Activated CD4-positive, alpha-beta T cell treated with anti-CD3 and anti-CD28 coated beads, Interleukin-2, amount 50 U/mL, for 1 hour (primary cell): ENCODE results near the gene NBR1.
"Not testable (repeated sequence)": the region's sequence is repeated elsewhere in the genome, so short reads cannot be mapped to it uniquely, and the experiment has no call there.

Experiments
- DNase-seq: peaks from one replicate; pipeline ENCODE4 v3.0.0-alpha.2; 2020

NBR1 gene, protein sequence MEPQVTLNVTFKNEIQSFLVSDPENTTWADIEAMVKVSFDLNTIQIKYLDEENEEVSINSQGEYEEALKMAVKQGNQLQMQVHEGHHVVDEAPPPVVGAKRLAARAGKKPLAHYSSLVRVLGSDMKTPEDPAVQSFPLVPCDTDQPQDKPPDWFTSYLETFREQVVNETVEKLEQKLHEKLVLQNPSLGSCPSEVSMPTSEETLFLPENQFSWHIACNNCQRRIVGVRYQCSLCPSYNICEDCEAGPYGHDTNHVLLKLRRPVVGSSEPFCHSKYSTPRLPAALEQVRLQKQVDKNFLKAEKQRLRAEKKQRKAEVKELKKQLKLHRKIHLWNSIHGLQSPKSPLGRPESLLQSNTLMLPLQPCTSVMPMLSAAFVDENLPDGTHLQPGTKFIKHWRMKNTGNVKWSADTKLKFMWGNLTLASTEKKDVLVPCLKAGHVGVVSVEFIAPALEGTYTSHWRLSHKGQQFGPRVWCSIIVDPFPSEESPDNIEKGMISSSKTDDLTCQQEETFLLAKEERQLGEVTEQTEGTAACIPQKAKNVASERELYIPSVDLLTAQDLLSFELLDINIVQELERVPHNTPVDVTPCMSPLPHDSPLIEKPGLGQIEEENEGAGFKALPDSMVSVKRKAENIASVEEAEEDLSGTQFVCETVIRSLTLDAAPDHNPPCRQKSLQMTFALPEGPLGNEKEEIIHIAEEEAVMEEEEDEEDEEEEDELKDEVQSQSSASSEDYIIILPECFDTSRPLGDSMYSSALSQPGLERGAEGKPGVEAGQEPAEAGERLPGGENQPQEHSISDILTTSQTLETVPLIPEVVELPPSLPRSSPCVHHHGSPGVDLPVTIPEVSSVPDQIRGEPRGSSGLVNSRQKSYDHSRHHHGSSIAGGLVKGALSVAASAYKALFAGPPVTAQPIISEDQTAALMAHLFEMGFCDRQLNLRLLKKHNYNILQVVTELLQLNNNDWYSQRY

DNA sequence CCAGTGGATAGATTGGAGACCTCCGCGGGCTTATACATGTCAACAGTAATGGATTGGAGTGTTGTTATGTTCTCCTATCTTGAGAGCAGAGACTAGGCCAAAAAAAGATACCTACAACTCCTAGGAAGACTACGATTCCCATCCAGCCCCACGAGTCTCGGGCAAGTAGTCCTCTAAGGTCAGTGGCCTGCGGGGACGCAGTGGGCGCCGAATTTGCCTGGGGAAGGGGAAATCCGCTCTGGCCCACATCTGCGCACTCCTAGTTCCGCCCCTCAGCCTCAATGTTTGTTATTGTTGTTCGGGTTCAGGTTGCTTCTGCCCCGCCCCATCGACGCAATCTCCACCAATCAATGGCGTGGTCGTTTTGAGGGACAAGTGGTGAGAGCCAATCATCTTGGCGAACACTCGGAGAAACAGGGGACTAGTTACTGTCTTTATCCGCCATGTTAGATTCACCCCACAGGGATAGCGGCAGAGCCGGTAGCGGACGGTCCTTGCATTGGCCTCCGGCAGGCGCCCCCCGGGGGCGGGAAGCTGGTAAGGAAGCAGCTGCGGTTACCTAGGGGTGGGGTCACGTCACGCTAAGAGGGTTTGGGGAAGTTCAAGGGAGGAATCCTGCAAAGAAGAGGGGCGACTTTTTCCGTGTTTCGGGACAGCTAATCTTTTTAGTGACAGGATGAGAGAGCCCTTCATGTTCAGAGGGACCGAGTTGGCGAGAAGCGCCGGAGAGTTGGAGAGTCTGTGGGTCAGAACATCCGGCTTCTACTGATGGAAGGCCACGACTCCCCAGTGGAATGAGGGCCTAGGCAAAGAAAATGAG, at the start of gene NBR1:
Gene NBR1, plus strand, starts transcription at position 449 of the 820 bp plus-strand sequence. CDS start 4,586 bp downstream, outside the sequence.
- DNase-seq = peak; percentile 92

DNA sequence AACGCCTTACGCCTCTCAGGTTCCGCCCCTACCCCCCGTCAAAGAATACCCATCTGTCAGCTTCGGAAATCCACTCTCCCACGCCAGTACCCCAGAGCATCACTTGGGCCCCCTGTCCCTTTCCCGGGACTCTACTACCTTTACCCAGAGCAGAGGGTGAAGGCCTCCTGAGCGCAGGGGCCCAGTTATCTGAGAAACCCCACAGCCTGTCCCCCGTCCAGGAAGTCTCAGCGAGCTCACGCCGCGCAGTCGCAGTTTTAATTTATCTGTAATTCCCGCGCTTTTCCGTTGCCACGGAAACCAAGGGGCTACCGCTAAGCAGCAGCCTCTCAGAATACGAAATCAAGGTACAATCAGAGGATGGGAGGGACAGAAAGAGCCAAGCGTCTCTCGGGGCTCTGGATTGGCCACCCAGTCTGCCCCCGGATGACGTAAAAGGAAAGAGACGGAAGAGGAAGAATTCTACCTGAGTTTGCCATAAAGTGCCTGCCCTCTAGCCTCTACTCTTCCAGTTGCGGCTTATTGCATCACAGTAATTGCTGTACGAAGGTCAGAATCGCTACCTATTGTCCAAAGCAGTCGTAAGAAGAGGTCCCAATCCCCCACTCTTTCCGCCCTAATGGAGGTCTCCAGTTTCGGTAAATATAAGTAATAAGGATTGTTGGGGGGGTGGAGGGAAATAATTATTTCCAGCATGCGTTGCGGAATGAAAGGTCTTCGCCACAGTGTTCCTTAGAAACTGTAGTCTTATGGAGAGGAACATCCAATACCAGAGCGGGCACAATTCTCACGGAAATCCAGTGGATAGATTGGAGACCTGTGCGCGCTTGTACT, 45.7 kb upstream of the NBR1 start, which contains the start of gene BRCA1:
Gene BRCA1, minus strand, starts transcription at position 232 of the 834 bp plus-strand sequence. CDS start 1,268 bp downstream, outside the sequence.
- peak; percentile 92 for DNase-seq

DNA sequence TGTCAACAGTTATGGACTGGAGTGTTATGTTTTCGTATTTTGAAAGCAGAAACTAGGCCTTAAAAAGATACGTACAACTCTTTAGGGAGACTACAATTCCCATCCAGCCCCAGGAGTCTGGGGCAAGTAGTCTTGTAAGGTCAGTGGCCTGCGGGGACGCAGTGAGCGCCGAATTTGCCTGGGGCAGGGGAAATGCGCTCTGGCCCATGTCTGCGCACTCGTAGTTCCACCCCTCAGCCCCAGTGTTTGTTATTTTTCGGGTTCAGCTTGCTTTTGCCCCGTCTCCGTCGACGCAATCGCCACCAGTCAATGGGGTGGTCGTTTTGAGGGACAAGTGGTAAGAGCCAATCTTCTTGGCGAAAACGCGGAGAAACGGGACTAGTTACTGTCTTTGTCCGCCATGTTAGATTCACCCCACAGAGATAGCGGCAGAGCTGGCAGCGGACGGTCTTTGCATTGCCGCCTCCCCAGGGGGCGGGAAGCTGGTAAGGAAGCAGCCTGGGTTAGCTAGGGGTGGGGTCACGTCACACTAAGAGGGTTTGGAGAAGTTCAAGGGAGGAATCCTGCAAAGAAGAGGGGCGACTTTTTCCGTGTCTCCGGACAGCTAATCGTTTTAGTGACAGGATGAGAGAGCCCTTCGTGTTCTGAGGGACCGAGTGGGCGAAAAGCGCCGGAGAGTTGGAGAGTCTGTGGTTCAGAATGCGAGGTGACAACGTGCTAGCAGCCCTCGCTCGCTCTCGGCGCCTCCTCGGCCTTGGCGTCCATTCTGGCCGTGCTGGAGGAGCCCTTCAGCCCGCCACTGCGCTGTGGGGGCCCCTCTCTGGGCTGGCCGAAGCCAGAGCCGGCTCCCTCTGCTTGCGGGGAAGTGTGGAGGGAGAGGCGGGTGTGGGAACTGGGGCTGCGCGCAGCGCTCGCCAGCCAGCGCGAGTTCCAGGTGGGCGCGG, 44.8 kb upstream of the NBR1 start:
- no peak for DNase-seq

DNA sequence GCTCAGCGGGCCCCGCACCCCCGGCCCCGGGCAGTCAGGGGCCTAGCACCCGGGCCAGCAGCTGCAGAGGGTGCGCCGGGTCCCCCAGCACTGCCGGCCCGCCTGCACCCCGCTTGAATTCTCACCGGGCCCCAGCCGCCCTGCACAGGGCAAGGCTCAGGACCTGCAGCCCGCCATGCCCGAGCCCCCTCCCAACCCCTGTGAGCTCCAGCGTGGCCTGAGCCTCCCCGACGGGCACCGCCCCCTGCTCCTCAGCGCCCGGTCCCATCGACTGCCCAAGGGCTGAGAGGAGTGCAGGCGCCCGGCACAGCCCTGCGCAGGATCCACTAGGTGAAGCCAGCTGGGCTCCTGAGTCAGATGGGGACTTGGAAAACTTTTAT, 44.1 kb upstream of the NBR1 start:
- DNase-seq = no peak

DNA sequence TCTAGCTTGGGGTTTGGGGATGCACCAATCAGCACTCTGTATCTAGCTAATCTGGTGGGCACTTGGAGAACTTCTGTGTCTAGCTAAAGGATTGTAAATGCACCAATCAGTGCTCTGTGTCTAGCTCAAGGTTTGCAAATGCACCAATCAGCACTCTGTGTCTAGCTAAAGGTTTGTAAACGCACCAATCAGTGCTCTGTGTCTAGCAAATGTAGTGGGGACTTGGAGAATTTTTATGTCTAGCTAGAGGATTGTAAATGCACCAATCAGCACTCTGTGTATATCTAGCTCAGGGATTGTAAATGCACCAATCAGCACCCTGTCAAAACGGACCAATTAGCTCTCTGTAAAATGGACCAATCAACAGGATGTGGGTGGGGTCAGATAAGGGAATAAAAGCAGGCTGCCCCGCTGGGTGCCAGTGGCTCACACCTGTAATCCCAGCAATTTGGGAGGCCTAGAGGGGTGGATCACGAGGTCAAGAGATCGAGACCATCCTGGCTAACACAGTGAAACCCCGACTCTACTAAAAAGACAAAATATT, 43.6 kb upstream of the NBR1 start:
- not testable (repeated sequence) for DNase-seq

DNA sequence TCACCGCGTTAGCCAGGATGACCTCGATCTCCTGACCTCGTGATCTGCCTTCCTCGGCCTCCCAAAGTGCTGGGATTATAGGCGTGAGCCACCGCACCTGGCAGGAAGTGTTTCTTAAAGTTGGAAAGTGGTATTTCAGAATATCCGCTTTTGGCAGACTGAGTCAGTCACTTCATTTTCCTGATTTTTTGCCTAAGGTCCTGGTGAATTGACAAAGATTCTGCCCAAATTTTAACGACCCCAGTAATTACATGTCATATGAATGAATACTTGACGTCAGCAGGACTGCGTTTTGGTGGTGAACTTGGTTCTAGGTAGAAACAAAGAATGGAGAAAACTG, 41.4 kb upstream of the NBR1 start:
- no peak for DNase-seq

DNA sequence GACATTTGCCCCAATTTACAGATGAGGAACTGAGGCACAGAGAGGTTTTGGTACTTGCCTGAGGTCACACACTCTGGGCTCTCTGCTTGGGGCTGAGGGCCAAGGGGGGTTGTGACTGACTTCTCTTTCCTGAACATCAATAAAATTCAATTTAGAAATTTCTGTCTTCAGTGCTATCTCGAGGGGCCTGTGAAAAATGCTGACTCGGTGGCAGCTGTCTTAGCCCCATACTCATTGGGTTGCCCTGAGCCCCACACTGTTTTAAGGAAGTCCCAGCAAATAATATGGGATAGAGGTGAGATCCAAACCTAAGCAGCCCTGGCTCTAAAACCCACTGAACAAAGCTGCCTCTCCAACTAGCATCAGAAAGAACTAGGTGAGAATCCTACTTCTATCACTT, 38.9 kb upstream of the NBR1 start:
- no peak for DNase-seq

DNA sequence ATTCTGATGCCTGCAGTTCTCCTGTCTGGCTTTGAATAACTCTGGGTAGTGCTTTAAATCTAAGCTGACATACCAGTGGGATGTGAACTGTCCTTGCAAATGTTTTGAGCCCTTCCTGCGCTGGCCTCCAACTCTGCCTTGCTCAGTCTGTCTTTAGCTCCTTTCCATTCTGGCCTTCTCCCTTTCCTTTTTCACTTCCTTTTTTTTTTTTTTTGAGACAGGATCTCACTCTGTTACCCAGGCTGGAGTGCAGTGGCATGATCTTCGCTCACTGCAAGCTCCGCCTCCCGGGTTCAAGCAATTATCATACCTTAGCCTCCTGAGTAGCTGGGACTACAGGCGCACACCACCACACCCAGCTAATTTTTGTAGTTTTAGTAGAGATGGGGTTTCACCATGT, 37.6 kb upstream of the NBR1 start:
- not testable (repeated sequence) for DNase-seq

DNA sequence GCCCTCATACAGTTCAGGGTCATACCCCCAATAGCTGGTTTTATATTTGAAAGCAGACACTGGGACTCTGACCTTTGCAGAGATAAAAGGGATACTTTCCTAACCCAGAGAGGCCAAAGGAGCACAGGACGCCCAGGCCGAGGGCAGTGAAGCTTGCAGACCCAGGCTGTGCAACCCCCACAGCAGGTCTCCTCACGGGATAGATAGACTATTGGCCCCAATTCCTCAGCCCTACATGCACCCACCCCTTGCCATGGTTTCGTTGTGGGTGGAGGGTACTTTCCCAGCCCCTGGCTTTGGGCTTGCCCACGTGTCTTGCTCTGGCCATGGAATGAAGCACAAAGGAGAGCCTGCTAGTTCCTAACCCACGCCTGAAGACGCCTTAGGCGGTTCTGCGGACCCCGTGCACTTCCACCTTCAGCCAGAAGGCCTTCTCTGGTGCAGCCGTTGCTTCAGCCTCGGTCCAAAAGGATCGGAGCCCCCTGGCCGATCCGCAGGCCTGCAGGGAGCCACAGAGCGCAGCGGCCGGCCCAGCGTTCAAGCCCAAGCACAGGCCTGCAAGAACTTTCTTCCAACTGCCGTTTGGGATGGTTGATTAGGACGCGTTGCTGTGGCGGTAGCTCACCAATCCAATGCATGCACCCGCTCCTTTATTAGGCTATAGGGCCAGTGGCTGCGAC, 36.1 kb upstream of the NBR1 start:
- DNase-seq = no peak

DNA sequence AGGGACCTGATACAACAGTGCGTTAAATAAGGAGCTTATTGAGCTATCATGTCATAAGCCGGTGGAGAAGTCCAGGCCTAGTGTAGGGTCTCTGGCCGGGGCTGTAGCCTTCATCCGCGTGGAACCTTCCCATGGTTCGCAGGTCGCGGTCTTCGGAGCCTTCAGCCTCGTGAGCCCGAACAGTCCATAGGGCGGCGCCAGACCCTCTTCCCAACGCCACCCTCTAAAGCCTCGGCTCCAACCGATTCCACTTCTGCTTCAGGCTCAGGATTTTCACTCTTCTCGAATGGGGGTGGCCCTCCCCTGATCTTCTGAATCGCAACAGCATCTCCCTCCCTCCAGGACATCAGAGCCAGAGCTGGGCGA, 35.6 kb upstream of the NBR1 start:
- DNase-seq = no peak

DNA sequence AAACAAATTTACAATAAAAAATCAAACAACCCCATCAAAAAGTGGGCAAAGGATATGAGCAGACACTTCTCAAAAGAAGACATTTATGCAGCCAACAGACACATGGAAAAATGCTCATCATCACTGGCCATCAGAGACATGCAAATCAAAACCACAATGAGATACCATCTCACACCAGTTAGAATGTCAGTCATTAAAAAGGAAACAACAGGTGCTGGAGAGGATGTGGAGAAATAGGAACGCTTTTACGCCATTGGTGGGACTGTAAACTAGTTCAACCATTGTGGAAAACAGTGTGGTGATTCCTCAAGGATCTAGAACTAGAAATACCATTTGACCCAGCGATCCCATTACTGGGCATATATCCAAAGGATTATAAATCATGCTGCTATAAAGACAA, 34.4 kb upstream of the NBR1 start:
- DNase-seq = not testable (repeated sequence)

DNA sequence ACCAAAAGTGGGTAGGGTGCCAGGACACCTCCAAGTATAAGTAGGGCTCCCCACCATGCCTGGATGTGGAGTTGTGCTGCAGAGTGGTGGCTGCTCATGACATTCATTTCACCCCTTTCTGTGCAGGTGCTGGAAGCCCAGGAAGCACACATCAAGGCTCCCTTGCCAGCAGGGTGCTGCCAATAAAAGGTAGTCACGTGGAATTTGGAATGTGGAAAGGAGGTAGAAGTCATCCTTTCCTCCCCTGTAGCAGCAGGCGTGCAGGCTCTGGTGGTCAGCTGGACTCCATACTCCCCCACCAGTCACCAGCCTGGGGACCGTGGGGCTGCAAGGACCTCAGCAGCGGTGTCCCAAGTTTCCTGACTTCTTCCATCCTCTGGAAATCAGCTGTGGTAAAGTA, 32.5 kb upstream of the NBR1 start:
- not testable (repeated sequence) for DNase-seq

DNA sequence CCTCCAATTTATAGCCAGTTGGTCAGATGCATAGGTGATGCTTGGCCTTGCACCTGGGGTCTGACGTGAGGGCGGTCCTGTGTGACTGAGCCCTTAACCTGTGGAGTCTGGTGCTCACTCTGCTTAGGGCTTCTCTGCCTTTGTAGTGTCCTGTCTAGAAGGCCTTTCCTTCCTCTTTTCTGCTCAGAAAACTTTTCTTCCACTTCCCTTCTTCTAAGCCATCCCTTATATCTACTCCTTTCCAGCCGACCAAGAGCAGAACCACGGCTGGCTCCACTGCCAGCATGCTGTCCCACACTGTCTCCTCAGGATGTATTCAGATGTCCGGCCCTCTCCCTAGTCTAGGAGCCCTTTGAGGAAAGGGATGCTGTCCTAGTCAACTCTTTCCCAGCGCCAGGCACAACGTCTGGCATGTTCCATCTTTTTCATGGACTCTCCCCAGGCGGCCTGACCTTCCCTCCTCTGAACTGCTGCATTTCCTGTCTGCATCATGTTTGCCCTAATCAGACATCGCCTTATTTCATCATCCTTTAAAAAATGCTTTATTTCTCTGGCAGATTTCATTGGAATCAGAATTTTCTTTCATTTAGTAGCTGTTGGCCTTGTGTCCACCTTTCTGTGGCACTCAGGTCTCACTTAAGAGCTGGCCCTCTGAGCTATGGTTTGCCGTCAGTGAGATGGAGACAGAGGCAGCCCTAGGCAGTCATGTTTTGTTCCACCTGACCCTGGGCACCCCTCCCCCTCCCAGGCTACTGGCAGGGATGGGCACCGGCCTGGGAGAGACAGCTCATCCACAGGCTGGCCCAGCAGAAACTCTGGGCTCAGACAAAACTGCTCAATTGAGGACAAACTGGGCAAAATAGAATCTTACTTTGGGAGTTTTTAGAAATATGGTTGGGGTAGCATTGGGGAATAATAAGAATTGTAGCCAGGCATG, 30.4 kb upstream of the NBR1 start:
- DNase-seq = no peak

DNA sequence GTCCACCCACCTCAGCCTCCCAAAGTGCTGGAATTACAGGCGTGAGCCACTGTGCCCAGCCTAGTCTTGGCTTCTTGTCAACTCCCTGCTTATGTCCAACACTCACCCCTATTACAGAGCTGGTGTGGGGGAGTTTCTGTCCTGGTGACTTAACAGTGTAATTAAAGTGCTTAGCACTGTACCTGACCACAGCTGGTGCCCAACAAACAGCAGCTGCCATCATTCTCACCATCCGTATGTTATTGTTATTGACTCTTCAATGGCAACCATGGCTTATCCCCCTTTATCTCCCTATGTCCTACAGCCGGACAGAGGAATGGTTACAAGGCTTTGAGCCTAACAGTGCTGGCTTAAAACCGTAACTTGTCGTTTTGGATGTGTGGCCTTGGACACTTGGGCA, 28.9 kb upstream of the NBR1 start:
- DNase-seq = no peak

DNA sequence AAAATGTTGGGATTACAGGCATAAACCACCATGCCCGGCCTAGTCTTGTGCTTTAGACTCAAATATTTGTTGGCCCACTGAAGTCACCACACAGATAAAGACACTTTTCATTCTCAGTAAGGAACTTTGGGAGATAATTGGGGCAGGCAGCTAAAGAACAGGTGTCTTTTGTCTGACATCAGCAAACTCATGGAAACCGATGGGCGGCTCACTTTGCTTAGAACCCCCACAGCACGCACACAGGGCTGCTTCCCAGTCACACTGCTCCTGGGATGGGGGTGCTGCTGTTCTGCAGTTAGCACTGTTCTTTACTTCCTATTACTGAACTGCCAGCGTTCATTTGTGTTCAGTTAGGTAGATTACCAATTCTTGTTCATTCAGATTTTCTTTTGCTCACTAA, 27.8 kb upstream of the NBR1 start:
- no peak for DNase-seq

DNA sequence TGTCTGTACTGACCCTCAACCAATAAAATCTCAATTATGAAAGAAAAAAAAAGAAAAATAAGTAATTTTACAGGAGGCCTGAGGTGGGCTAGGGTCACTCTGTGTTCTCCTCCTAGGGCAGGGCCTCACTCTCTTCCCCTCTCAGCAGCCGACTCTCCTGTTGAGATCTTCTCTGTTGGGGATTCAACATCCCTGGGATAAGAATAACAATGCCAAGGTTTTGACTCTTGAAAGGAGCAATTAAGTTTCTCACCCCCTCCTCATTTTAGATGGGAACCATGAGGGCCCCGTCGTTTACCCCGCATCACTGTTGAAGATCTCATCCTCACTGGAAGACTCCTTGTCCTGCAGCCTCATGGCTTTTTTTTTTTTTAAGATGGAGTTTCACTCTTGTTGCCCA, 24.4 kb upstream of the NBR1 start:
- no peak for DNase-seq

DNA sequence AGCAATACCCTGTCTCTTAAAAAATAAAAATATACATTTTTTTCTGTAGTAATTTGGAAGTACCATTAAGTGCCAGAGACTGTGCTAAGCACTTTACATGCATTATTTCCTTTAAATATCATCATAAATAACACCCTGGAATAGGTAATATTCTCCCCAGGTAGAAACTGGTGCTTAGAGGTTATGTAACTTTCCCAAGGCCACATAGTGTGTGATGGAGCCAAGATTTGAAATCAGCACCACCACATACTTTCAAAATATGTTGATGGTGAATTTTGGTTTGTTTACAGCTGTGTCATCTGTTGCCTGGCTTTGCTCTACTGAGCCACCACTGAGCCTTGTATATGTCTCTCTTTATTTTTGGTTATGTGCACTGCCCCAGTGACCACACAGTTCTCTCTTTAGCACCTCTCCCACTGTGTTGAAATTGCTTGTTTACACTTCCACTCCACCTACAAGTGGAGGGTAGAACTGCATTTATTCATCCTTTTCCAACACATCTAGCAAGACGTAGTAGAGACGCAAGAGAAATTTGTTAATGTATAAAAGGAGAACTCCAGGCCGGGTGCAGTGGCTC, 19.0 kb upstream of the NBR1 start:
- no peak for DNase-seq

DNA sequence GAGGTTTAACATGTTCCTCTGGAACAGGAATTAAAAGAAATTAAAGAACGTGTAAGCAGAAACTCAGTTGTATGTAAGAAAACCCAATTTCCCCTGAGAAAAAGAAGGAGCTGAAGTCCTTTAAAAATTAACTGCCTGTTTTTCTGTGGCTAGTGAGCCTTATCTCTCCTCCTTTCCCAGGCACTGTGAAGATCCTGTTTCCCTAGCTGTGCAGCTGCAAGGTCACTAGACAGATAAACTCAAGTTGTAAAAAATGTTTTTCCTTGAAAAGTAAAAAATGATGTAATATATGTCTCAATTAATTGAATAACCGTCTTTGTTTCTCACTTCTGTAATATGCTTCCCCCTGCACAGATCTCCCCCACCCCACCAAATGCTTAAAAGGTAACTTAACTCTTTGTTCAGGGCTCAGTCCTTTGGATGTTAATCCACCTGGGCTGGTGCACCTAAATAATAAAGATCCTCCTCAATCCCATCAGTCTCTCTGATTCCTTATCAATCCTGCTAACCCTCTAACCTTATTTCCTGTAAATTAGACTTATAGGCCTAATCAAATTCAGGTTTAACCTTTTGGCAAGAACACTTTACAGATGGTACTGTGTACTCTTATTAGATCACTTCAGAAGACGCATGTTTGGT, 17.7 kb upstream of the NBR1 start:
- not testable (repeated sequence) for DNase-seq
